CD4-positive, alpha-beta T cell treated with Interleukin-17A for 1 hour (primary cell): Measurements from ENCODE around the gene MS4A1.
A peak's percentile ranks its signal among the peaks of the same experiment; 100 is the strongest.
"Not testable (repeated sequence)": the region's sequence is repeated elsewhere in the genome, so short reads cannot be mapped to it uniquely, and the experiment has no call there.

Experiments used
- DNase-seq: peaks from one replicate; pipeline ENCODE4 v3.0.0-alpha.2; 2020

MS4A1 gene

GRCh38 chr11:60504219-60504905 lies 48.7 kb downstream of the MS4A1 start:
- DNase-seq: peak; percentile 16

- DNase-seq: not testable (repeated sequence)
Measured at GRCh38 chr11:60509609-60510008, 54.0 kb downstream of the MS4A1 start.

DNA sequence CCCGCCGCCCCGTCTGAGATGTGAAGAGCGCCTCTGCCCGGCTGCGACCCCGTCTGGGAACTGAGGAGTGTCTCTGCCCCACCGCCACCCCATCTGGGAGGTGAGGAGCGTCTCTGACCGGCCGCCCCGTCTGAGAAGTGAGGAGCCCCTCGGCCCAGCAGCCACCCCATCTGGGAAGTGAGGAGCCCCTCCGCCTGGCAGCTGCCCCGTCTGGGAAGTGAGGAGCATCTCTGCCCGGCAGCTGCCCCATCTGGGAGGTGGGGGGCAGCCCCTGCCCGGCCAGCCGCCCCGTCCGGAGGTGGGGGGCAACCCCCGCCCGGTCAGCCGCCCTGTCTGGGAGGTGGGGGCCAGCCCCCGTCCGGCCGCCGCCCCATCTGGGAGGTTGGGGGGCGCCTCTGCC lies 54.6 kb downstream of the MS4A1 start:
- DNase-seq: not testable (repeated sequence)

GRCh38 chr11:60511393-60511792 lies 55.7 kb downstream of the MS4A1 start:
- no peak for DNase-seq

DNA sequence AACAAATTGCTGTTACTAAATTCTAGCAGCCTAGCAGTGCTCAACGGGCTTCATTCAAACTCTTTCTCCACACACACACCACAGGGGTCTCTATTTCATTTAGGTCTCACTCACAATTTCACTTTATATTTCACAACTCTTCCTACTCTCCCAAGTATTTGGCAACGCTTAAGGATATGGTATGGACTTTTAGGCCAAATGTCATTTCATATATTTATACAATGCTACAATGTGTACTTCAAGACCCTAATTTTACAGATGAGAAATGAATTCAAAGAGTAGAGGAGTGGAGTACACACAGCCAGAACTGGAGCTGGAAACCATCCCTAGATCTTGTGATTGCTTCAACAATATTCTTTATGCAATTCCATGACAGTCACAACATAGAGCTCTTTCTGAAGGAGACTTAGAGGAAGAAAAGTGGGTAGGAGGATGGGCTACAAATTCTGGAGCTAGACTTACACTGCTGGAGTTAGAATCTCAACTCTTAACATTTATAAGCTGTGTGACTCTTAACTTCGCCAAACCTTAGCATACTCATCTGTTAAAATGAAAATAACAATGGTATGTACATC lies 57.1 kb downstream of the MS4A1 start:
- DNase-seq: no peak

- DNase-seq: no peak
Measured at GRCh38 chr11:60513496-60514460, 58.1 kb downstream of the MS4A1 start.

- DNase-seq: no peak
Measured at GRCh38 chr11:60515144-60515855, 59.7 kb downstream of the MS4A1 start, which contains the start of gene MS4A13. Gene MS4A13, plus strand, starts transcription at chr11:60515392. Its CDS starts 2,692 bp downstream, at chr11:60518084.
